HepG2 (cell line): Measurements from ENCODE around the gene CD19. TPM values are rescaled to one million over a fixed set of nuclear protein-coding genes. Genes with fewer than 3 reads are reported as not detected.

Experiments used
- ARID3A ChIP-seq: IDR thresholded peaks from 2 replicates; pipeline ENCODE4 v1.6.1; 2012; ENCODE audit warnings: low read depth, low read length, improper control_type of control experiment
- ARNT2 ChIP-seq: sonication (generic); formaldehyde crosslinking; IDR thresholded peaks from 2 replicates; pipeline ENCODE4 v1.8.0; 2022; ENCODE audit warnings: mild to moderate bottlenecking, low read depth, missing genetic modification reagents, moderate library complexity
- BCL6 ChIP-seq: IDR thresholded peaks from 2 replicates; pipeline ENCODE4 v1.6.1; 2016; ENCODE audit warnings: missing genetic modification reagents, missing compliant biosample characterization
- FUBP1 ChIP-seq: sonication (generic); formaldehyde crosslinking; IDR thresholded peaks from 2 replicates; pipeline ENCODE4 v1.5.1; 2020; ENCODE audit warnings: missing genetic modification reagents, mild to moderate bottlenecking, borderline replicate concordance
- KDM6A ChIP-seq: IDR thresholded peaks from 2 replicates; pipeline ENCODE4 v1.6.1; 2016; ENCODE audit warnings: low read depth
- LCORL ChIP-seq, 2 experiments: fragments of 450-650 bp in 1 of 2; sonication (generic) in 1 of 2; formaldehyde crosslinking in 1 of 2; IDR thresholded peaks; 2 replicates each; pipeline versions ENCODE4 v1.5.0 to v1.6.1; 2017 to 2020; ENCODE audit warnings: antibody characterized with exemption in 1 of 2, missing genetic modification reagents in 1 of 2
- MBNL3 ChIP-seq: fragments of 250-450 bp; sonication (Bioruptor Pico); conservative IDR thresholded peaks from 2 replicates; pipeline ENCODE4 v1.8.0; 2022; ENCODE audit warnings: mild to moderate bottlenecking, inconsistent platforms
- MTF1 ChIP-seq: sonication (generic); formaldehyde crosslinking; IDR thresholded peaks from 2 replicates; pipeline ENCODE4 v1.5.0; 2020; ENCODE audit warnings: missing genetic modification reagents
- NCOR1 ChIP-seq: fragments of 200-600 bp; sonication (generic); IDR thresholded peaks from 2 replicates; pipeline ENCODE4 v1.7.0; 2017; ENCODE audit warnings: antibody characterized with exemption, low read length, borderline replicate concordance
- POLR2A ChIP-seq, 2 experiments: IDR thresholded peaks; 2 replicates each; pipeline ENCODE4 v1.6.1; 2011; ENCODE audit warnings: low read depth in 2 of 2, low read length in 2 of 2, mild to moderate bottlenecking in 1 of 2, moderate library complexity in 1 of 2; ENCODE audit not compliant: insufficient read depth in 1 of 2
- RBAK ChIP-seq: sonication (generic); formaldehyde crosslinking; IDR thresholded peaks from 2 replicates; pipeline ENCODE4 v1.5.1; 2020; ENCODE audit warnings: mild to moderate bottlenecking, missing genetic modification reagents
- REXO4 ChIP-seq: sonication (generic); formaldehyde crosslinking; IDR thresholded peaks from 2 replicates; pipeline ENCODE4 v1.8.0; 2022; ENCODE audit warnings: missing genetic modification reagents, mild to moderate bottlenecking, borderline replicate concordance
- SALL2 ChIP-seq: sonication (generic); formaldehyde crosslinking; IDR thresholded peaks from 2 replicates; pipeline ENCODE4 v1.8.1; 2023; ENCODE audit warnings: mild to moderate bottlenecking, missing genetic modification reagents, inconsistent platforms
- SOX6 ChIP-seq, 2 experiments: fragments of 450-650 bp in 1 of 2; sonication (generic) in 1 of 2; formaldehyde crosslinking in 1 of 2; IDR thresholded peaks; 2 replicates each; pipeline versions ENCODE4 v1.4.0 to v1.6.1; 2017 to 2020; ENCODE audit warnings: antibody characterized with exemption in 1 of 2, mild to moderate bottlenecking in 1 of 2, missing genetic modification reagents in 1 of 2
- U2AF1 ChIP-seq: fragments of 200-400 bp; formaldehyde crosslinking; optimal IDR thresholded peaks from 2 replicates; pipeline ENCODE3; 2017; ENCODE audit warnings: mild to moderate bottlenecking, low read depth, low read length
- ZFP36L1 ChIP-seq: sonication (generic); formaldehyde crosslinking; IDR thresholded peaks from 2 replicates; pipeline ENCODE4 v1.8.0; 2022; ENCODE audit warnings: mild to moderate bottlenecking, missing genetic modification reagents, moderate library complexity
- ZFP91 ChIP-seq: sonication (generic); formaldehyde crosslinking; IDR thresholded peaks from 2 replicates; pipeline ENCODE4 v1.9.0; 2022; ENCODE audit warnings: missing genetic modification reagents, mild to moderate bottlenecking, borderline replicate concordance
- ZMAT3 ChIP-seq: sonication (generic); formaldehyde crosslinking; conservative IDR thresholded peaks from 2 replicates; pipeline ENCODE4 v1.7.0; 2021; ENCODE audit warnings: missing genetic modification reagents
- ZNF143 ChIP-seq: sonication (generic); formaldehyde crosslinking; IDR thresholded peaks from 2 replicates; pipeline ENCODE4 v1.4.0; 2020; ENCODE audit warnings: missing genetic modification reagents
- ZNF225 ChIP-seq: sonication (generic); formaldehyde crosslinking; IDR thresholded peaks from 2 replicates; pipeline ENCODE4 v1.4.0; 2020; ENCODE audit warnings: mild to moderate bottlenecking, missing genetic modification reagents
- ZNF329 ChIP-seq: sonication (generic); formaldehyde crosslinking; IDR thresholded peaks from 2 replicates; pipeline ENCODE4 v1.9.0; 2021; ENCODE audit warnings: low read depth, mild to moderate bottlenecking, missing genetic modification reagents
- ZNF557 ChIP-seq: sonication (generic); formaldehyde crosslinking; IDR thresholded peaks from 2 replicates; pipeline ENCODE4 v1.4.0; 2020; ENCODE audit warnings: missing genetic modification reagents
- ZNF790 ChIP-seq: sonication (generic); formaldehyde crosslinking; IDR thresholded peaks from 2 replicates; pipeline ENCODE4 v1.8.0; 2022; ENCODE audit warnings: missing genetic modification reagents, mild to moderate bottlenecking, borderline replicate concordance
- ZSCAN25 ChIP-seq: sonication (generic); formaldehyde crosslinking; IDR thresholded peaks from 2 replicates; pipeline ENCODE4 v1.8.0; 2022; ENCODE audit warnings: mild to moderate bottlenecking, missing genetic modification reagents
- polyA plus RNA-seq, 8 experiments: library from polyadenylated mRNA; depleted of rRNA in 3 of 8; stranded (reverse) in 7 of 8; unstranded in 1 of 8; fragments of >200 nt; fragmentation: Illumina TruSeq in 4 of 8; extraction: Trizol in 4 of 8; gene quantifications; 2 replicates each; pipeline versions ENCODE4 v1.2.1 to v1.2.3, GENCODE V29; 2011 to 2016; ENCODE audit warnings: low read depth in 4 of 8, missing spikeins in 1 of 8, mixed read lengths in 1 of 8; ENCODE audit not compliant: insufficient read depth in 1 of 8
- total RNA-seq, 5 experiments: library from RNA; depleted of rRNA; stranded (reverse); fragments of >200 nt; fragmentation: Illumina TruSeq; extraction: Trizol; gene quantifications; 2 replicates each; pipeline ENCODE4 v1.2.3, GENCODE V29; 2016; ENCODE audit warnings: low read depth in 1 of 5
- TF ChIP-seq, protein P1 (sequence below): IDR thresholded peaks from 2 replicates; pipeline ENCODE4 v1.6.1; 2016; ENCODE audit warnings: mild to moderate bottlenecking, missing biosample characterization, missing genetic modification reagents

The CD19 gene
- total and polyA plus RNA-seq, 2 of the 13 experiments (the other 11 are each of a cell fraction or from before 2014, with no cell fraction given), result 0.55 to 1.1 TPM

DNA sequence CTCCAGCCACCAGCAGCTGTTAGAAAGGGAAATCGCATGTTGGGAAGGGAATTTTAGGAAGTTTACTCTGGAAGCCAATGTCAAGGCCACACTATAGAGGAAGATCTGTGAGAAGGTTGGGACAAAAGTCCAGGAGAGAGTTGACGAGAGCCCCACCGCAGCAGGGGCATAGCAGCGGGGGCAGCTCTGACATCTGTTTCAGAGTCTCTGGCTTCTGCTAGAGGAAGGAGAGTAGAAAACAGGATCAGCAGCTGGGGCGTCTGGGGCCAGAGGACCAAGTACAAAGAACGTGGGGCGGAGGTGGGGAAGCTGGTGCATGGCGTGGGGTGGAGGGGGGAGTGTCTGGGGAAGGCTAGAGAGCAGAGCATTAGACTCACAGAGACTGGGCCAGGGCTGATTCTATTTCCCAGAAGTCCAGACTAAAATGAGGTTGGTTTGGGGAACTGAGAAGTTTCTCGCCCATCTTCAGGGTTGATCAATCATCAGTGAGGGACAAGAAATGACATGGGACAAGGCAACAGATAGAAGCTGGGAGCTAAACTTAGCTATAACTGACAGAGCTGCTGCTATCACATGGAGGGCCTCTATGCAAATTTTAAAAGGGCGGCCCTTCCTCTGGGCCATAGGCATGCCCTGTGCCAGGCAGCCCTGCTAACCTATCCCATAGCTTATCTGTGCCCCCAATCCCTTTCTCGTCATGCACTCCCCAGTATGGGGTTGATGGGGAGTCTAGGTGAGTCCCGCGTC lies 7.9 kb upstream of the CD19 start (continued):
- no peak for TF ChIP-seq ZFP91 (CRISPR knock-in tag)
- TF ChIP-seq SOX6 (IDR thresholded peaks at IDR 0.05), result no peak
- TF ChIP-seq SOX6 (CRISPR knock-in tag; IDR thresholded peaks at IDR 0.05), result 0 out of 2 replicates have a peak, but pooled peaks have one; percentile 13
- no peak for TF ChIP-seq ZNF225 (CRISPR knock-in tag)
- TF ChIP-seq ZSCAN25 (CRISPR knock-in tag), result no peak; the same call in 1 of the 2 replicates
- peak; percentile 70; the same call in 1 of the 2 replicates for TF ChIP-seq NCOR1
- TF ChIP-seq ZNF143 (CRISPR knock-in tag), result peak; percentile 30; the same call in 1 of the 2 replicates
- TF ChIP-seq ZNF790, result no peak
- no peak for TF ChIP-seq LCORL (IDR thresholded peaks at IDR 0.05)
- peak; percentile 86 for TF ChIP-seq LCORL (CRISPR knock-in tag; IDR thresholded peaks at IDR 0.05)
- TF ChIP-seq ZNF329 (CRISPR knock-in tag), result no peak
- TF ChIP-seq ZMAT3 (CRISPR knock-in tag), result no peak
- TF ChIP-seq MBNL3 (CRISPR knock-in tag), result no peak
- TF ChIP-seq ZNF557 (CRISPR knock-in tag), result no peak
- peak; percentile 45 to 52; a peak in 3 of 4 replicates for TF ChIP-seq POLR2A (IDR thresholded peaks at IDR 0.05; ENCODE audit: insufficient read depth in 1 of 2, low read depth in 2 of 2, low read length in 2 of 2)
- peak; percentile 82 for TF ChIP-seq BCL6 (CRISPR knock-in tag)
- no peak for TF ChIP-seq ZFP36L1 (CRISPR knock-in tag)
- TF ChIP-seq MTF1 (CRISPR knock-in tag), result no peak
- no peak; the same call in 1 of the 2 replicates for TF ChIP-seq ARNT2 (CRISPR knock-in tag)
- no peak for TF ChIP-seq REXO4 (CRISPR knock-in tag)
- TF ChIP-seq U2AF1, result no peak
- no peak for TF ChIP-seq RBAK (CRISPR knock-in tag)
- no peak for TF ChIP-seq ARID3A
- no peak for TF ChIP-seq FUBP1
- peak; percentile 78; the same call in 1 of the 2 replicates for TF ChIP-seq KDM6A (CRISPR knock-in tag)
- no peak for TF ChIP-seq SALL2
- TF ChIP-seq, protein P1, sequence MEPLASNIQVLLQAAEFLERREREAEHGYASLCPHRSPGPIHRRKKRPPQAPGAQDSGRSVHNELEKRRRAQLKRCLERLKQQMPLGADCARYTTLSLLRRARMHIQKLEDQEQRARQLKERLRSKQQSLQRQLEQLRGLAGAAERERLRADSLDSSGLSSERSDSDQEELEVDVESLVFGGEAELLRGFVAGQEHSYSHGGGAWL, result no peak
